GM19438 (cell line): ENCODE data around the gene ZBTB39.
"Not testable (repeated sequence)": the region's sequence is repeated elsewhere in the genome, so short reads cannot be mapped to it uniquely, and the experiment has no call there.

ENCODE experiments used
- ATAC-seq: cut with Tn5 transposase; IDR thresholded peaks from one replicate; pipeline ENCODE4 v1.9.1; 2021; ENCODE audit warnings: low read depth; ENCODE audit not compliant: unreplicated experiment

ZBTB39 gene

DNA sequence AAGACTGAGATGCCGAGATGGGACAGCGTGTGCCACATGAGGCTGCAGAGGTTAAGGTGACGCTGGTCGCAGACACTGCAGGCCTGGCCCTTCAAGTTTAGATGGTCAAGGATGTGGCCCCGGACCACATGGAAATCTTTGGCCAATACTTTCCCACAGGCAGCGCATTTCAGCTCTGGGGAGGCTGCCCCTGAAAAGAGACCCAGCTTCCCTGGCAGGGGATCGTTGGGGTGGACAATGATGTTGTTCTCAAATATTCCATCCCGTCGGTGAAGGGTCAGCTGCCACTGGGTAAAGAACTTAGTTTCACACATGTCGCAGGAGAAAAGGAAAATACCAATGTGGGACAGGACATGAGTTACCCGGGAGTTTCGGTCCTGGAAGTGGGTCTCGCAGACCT lies 3.0 kb downstream of the ZBTB39 start:
- ATAC-seq: no peak

DNA sequence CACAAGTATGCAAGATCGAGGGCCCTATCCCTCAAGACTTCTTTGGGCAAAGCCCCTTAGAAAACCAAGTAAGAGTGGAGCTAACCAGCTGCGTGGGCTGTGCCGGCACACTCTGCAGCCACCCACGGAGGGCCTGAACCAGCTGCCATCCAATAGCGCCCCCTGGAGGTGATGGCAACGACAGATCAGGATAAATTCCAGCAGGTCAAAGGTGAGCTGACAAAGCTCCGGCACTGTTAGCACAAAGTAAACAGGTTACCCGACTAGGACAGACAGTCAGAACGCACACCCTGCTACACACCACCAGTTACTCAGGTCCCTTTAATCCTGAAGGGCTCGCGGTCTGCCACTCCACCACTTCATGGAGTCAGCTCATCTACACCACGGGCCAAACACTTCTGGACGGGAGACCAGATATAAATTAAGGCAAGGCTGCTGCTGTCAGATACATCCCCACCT lies 4.9 kb downstream of the ZBTB39 start:
- ATAC-seq: no peak

DNA sequence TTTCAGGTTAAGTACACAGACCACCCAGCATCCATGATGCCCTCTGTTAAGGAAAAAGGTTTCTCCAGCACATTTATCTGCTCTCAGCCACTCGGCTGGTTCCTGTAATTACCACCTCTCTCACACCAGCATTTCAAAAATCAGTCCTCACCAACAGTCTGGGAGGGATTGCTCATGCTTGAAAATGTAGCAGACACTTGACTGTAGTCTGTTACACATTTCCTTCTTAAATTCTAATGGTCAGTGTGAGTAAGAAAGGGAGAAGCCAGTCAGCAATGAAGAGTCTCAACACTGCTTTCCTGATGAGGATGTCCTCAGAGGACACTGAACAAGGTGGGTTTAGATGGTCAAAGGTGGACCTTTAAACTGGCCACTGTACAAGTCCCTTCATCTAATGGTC lies 6.0 kb downstream of the ZBTB39 start:
- ATAC-seq: no peak

DNA sequence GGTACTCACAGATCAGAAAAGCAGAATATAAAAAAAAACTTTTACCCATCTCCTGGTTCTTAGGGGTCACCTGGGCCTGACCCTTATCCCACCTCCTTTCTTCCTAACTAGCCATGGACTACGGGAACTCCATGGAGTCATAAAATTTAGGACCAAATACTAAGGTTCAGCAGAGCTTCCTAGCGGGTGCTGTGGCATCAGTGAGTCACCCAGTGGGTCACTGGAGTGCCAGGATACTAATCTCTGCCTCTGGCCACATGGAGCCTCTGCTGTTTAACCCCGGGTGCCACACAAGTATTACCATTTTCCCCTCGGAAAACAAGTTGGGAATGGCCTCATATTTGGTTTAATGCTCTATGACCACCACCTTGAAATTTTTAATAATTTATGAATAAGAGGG lies 6.9 kb downstream of the ZBTB39 start:
- no peak for ATAC-seq

DNA sequence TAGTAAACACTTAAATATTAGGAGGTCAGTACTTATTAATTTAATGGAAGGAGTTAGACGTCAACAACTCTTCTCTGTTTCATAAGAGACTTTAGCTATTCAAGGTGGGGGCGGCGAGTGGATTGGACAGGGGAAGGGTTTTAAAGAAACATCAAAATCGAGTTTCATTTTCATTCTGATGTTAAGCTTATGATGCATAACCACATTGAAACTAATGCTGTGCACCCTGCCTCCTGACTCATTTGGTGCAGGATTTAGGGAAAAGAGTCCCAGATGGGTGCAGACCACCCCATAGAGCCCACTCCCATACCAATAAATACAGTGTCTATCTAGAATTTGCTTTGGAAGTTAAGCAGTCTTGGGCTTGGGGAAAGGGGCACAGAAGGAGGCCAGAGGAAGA lies 7.4 kb downstream of the ZBTB39 start:
- peak; percentile 76 for ATAC-seq

DNA sequence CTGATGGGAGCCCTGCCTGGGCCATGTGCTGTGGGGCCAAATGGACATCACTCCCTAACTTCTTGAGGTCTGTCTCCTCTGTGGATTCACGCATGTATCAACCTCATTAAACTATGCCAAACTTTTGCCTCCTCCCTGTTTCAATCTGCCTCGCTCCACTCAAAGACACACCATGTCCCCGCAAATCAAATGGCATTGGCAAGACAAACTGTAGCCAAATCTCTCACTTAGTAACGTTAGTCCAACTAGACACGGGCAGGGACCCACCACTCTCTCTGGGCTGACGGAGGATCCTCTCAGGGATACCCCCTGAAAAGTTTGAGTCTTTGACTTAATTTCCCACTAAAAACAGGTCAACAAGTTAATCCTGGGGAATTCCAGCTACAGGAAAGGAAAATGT lies 8.0 kb downstream of the ZBTB39 start:
- ATAC-seq: no peak

DNA sequence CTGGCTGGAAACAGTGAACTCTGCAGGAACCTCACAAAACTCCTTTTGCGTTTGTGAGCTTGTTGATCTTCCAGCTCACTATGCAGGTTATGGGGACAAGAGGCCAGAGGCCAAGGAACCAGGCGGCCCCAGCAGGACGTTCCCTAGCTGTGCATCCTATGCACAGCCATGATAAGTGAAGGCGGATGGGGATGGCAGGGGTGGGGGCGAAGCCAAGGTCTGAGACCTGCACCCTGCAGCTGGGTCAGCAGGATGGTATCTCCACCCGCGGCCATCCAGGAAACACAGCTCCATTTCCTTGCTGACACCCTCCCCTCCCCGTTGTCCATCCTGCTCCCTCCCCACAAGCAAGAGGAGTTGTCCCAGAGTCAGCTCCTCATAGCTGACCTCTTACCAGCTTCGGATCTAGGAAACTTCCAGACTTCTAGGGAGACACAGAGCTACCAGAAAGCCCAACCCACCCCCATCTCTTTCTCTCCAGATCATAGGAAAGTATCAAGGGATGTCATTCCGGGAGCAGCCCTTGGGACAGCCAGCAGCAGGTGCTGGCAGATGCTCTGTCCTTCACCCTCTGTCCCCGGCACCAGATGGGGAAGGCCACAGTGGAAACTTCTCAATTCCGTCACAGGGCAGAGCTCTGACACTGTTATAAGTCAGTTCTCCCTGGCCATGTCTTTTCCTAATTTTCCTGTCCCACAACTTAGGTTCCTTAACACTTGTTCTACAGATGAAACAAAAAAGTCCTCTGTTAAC lies 9.4 kb downstream of the ZBTB39 start:
- no peak for ATAC-seq

DNA sequence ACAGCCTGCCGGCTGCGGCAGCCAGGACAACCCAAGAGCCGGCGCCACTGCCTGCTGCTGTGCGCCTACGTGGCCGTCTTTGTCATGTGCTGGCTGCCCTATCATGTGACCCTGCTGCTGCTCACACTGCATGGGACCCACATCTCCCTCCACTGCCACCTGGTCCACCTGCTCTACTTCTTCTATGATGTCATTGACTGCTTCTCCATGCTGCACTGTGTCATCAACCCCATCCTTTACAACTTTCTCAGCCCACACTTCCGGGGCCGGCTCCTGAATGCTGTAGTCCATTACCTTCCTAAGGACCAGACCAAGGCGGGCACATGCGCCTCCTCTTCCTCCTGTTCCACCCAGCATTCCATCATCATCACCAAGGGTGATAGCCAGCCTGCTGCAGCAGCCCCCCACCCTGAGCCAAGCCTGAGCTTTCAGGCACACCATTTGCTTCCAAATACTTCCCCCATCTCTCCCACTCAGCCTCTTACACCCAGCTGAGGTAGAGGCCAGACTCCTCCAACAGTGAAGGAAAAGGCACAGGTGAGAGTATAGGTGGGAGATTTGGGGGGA lies 10.3 kb downstream of the ZBTB39 start:
- no peak for ATAC-seq

DNA sequence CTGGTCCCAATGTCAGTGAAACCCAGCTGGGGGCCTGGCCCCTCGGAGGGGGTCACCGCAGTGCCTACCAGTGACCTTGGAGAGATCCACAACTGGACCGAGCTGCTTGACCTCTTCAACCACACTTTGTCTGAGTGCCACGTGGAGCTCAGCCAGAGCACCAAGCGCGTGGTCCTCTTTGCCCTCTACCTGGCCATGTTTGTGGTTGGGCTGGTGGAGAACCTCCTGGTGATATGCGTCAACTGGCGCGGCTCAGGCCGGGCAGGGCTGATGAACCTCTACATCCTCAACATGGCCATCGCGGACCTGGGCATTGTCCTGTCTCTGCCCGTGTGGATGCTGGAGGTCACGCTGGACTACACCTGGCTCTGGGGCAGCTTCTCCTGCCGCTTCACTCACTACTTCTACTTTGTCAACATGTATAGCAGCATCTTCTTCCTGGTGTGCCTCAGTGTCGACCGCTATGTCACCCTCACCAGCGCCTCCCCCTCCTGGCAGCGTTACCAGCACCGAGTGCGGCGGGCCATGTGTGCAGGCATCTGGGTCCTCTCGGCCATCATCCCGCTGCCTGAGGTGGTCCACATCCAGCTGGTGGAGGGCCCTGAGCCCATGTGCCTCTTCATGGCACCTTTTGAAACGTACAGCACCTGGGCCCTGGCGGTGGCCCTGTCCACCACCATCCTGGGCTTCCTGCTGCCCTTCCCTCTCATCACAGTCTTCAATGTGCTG lies 11.0 kb downstream of the ZBTB39 start:
- no peak for ATAC-seq

DNA sequence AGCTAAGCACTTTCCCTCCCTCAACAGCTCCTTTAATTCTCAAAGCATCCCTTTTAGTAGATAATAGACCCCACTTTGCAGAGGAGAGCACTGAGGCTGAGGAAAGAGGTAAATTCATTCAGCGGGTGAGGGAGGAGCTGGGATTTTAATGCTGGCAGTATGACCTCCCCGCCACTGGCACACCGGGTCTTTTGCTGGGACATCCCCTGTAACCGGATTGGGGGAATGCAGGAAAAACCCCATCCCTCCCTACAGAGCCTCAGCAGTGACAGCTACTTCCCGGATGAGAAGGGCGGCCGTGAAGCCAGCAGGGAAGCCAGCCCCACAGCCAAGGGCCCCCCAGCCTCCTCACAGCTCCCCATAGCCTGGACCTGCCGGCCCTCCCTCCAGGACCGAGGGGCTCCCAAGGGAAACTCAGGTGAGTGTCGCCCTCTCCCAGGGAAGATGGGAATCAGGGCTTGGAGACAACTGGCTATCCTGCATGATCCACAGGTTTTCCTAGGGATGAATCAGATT lies 12.1 kb downstream of the ZBTB39 start:
- ATAC-seq: no peak

DNA sequence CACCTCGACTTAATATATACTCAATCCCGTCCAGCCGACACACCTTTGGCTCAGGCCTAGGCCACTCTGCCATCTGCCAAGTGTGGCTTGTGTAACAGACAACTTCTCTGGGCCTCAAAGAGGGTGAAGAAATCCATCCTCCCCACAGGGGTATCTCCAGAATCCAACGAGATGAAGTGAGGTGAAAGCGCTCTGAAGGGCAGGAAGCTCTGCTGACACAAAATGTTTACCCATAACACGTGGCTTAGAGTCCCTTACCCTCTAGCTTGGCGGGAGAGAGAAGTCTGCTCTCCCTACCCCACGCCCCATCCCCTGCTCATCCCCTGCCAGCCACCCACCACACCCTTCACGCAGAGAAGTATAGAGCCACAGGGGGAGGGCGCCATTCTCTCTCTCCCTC lies 13.0 kb downstream of the ZBTB39 start:
- no peak for ATAC-seq

DNA sequence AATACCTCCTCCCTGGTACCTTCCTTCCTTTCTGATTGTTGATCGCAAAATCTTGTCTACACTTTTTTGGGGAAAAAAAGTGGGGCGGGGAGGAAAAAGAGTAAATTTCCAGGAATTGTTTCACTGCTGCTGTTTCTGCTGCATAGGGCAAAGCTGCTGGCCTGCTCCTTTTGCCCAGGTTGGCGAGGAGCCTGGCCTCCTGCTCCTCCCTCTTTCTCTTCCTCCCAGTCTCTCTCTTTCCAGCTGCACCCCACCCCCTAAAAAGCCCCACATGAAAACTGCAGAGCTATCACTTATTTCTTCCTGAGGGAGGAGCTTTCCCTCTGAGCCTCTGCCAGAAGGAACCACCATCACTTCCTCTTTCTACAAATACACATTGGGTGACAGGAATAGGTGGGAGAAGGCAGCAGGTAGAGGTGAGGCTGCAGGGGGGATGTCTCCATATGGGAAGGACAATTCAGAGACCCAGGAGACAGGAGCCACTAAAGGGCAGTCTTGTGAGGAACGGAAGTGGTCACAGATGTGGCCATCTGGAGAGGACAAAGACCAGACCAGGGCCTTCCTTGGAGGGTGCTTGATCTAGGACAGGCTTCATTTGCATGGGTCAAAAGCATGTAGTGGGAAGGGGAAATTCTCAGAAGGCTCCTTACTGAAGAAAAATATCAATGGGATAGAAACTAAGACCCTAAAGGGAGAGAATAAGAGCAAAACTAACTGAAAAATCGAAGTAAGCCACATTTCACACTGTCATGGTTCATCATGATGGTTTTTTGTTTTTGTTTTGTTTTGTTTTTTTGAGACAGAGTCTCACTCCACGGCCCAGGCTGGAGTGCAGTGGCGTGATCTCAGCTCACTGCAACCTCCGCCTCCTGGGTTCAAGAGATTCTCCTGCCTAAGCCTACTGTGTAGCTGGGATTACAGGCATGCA lies 14.8 kb downstream of the ZBTB39 start:
- no peak for ATAC-seq

DNA sequence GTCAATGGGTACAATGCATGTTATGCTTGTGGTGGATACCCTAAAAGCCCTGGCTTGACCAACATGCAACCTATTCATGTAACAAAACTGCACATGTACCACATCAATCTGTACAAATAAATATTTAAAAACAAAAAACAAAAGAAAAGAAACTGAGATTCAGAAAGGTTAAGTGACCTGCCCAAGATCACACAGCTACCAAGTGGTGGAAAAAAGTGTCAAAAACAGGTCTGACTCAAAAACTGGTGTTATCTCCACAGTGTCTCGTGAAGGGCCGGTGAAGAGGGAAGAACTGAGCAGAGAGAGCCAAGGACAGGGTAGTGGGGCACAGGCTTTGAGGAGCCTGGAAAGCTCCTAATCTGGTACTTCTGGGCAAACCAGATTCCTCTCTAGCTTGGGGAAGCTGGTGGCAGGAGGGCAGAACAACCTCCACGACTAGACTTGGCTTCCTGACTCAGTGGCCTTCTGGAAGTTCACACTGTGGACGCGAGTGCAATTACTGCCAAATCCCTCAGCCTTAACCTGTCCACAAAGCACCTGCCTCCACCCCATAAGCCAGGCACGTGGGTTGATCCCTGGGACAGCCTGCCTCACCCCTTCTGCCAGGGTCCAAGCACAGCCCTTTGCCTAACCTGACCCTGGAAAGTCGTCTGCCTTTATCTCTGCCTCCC lies 15.6 kb downstream of the ZBTB39 start:
- no peak for ATAC-seq

DNA sequence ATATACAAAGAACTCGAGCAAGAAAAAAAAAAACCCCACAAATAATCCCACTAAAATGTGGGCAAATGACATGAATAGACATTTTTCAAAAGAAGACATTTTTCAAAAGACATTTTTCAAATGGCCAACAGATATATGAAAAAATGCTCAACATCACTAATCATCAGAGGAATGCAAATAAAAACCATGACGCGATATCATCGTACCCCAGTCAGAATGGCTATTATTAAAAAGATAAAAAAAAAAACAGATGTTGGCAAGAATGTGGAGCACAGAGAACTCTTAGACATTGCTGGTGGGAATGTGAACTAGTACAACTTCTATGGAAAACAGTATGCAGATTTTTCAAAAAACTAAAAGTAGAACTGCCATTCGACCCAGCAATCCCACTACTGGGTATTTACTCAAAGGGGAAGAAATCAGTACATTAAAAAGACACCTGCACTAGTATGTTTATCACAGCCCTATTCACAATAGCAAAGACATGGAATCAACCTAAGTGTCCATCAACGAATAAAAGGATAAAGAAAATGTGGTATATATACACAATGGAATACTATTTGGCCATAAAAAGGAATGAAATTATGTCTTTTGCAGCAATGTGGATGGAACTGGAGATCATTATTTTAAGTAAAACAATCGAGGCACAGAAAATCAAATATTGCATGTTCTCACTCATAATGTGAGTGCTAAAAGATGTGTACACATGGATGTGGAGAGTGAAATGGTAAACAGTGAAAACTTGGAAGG lies 16.3 kb downstream of the ZBTB39 start:
- no peak for ATAC-seq

DNA sequence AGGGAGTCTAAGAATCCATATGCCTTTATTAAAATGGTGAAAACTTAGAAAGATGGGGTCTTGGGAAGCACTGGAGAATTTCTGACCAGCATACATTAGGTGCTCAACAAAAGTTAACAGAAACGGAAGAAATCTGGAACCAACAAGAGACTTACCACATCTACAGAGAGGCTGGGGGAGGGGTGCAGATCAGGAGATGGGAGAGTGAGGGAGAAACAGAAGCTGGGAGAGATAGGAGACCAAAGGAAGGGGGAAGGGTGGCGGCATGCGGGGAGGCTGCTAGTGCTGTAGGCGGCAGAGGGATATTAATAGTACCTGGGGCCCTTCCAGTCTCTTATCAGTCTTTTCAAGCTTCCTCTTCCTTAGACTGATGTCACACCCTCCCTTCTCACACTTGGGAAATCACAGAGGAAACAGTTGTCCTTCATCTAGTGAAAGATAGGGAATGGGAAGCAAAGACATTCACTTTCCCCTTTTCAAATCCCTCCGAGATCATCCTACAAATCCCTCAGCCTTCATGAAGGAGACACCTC lies 18.1 kb downstream of the ZBTB39 start:
- no peak for ATAC-seq

DNA sequence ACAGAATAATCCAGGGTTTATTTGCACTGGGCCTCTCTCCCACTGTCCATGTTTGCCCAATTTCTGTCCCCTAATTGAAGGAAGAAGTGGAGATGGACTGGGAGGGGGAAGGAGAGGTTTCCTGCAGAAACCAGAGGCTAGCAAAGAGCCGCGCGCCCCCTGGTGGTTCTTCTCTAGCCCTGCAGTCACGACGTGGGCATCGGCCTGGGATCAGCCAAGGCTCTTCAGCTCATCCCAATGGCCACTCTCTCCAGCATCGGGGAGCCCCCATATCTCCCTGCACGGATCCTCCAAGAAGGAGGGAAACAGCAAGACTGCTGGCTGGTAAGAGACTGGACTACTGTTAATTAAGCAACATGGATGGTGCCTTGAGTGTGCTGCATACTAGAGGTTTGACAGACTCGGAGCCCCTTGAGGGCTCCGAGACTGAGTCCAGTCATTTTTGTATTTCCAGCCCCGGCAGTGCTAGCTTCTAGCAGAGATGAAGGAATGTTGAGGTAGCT lies 18.7 kb downstream of the ZBTB39 start:
- ATAC-seq: no peak

DNA sequence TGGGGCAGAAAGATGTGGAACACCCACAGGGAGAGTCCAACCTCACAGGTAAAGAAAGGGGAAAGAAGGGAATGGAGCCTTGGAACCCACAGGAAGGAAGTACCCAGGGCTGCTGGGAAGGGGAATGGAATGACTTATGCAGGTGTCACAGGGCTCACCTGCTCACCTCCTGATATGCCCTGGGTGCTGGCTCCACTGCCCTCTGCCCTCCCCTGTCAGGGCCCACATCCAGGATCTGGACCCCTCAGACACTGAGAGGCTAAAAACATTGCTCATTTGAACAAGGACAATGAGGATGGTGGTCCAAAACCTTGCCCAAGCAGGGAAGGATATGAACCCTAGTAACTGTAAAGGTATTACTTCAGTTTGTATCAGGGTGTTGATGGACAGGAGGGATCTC lies 19.3 kb downstream of the ZBTB39 start:
- ATAC-seq: no peak

DNA sequence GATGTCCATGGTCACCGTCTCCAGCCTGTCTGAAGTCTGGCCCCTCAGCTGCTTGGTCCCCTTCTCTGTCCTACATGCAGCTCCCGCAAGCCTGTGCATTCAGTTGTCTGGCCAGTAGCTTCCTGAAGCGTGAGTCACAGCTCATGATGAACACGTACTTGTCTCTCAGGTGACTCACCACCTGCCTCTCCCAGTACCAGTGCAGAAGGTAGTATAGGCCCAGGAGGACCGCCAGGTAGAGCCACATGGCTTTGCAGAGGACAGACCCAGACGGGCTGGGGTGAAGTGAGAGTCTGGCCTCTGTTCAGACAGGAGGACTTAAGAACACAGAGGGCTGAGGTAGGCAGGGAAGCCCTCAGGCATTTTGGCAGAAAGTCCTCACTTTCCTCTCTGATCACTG lies 20.6 kb downstream of the ZBTB39 start:
- ATAC-seq: not testable (repeated sequence)

DNA sequence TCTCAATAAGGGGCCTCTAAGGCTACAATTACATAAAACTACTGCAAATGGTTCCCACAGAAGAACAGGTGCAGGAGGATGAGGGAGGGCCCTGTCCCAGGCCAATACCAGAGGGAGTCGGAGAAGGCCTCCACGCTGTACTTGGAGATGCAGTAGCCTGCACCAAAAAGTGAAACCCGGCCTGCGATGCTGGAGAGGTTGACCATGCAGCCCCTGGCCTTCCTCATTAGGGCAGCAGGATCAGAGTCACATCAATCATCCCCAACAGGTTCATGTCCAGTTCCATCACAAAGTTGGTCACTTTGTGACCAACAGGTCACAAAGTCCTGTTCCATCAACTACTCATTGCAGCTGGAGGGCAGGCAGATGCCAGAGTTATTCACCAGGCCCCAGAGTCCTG lies 23.0 kb downstream of the ZBTB39 start:
- ATAC-seq: no peak
